Ovary (tissue), 9 donors: Measurements from ENCODE around the gene ASPHD1. TPM values are rescaled to one million over a fixed set of nuclear protein-coding genes. Genes with fewer than 3 reads are reported as not detected.

Experiments used
- DNase-seq, 5 donors: peaks; one replicate each; pipeline ENCODE4 v3.0.0-alpha.2; 2019 to 2020
- H3K27ac ChIP-seq, 2 donors: fragments of 200-600 bp; one replicate each; pipeline versions ENCODE4 v1.5.1 to v1.8.0; 2019 to 2022
- H3K27me3 ChIP-seq: fragments of 200-600 bp; one replicate; pipeline ENCODE4 v1.8.0; 2022
- H3K36me3 ChIP-seq: fragments of 200-600 bp; sonication (generic); one replicate; pipeline ENCODE4 v1.5.1; 2019
- H3K4me1 ChIP-seq: one replicate; pipeline ENCODE4 v1.8.1; 2013; ENCODE audit warnings: mild to moderate bottlenecking, moderate library complexity; ENCODE audit not compliant: insufficient read depth
- H3K4me3 ChIP-seq: fragments of 200-600 bp; sonication (generic); one replicate; pipeline ENCODE4 v1.5.1; 2017
- H3K9me3 ChIP-seq, 2 donors: fragments of 200-600 bp in 1 of 2; sonication (generic) in 1 of 2; one replicate each; pipeline versions ENCODE4 v1.5.1 to v1.8.1; 2013 to 2019; ENCODE audit warnings: mild to moderate bottlenecking in 1 of 2, moderate library complexity in 1 of 2
- CTCF ChIP-seq, 3 donors: fragments of 450-650 bp in 2 of 3; fragments of 200-600 bp in 1 of 3; IDR thresholded peaks; one replicate each; pipeline versions ENCODE4 v1.5.1 to v1.8.0; 2016 to 2022; ENCODE audit warnings: antibody characterized with exemption in 3 of 3, mild to moderate bottlenecking in 1 of 3
- EP300 ChIP-seq: sonication (generic); formaldehyde crosslinking; IDR thresholded peaks from one replicate; pipeline ENCODE4 v1.6.1; 2017; ENCODE audit warnings: antibody characterized with exemption
- POLR2A ChIP-seq: fragments of 450-650 bp; IDR thresholded peaks from one replicate; pipeline ENCODE4 v1.6.1; 2017; ENCODE audit warnings: antibody characterized with exemption, mild to moderate bottlenecking, moderate library complexity
- WGBS, 3 donors: extraction: QIAGEN DNeasy Blood & Tissue Kit in 1 of 3; methylation state at CpG; one replicate each; pipeline versions ENCODE4 v1.1.5 to v1.1.7; 2013 to 2017; 5-methylcytosine and 5-hydroxymethylcytosine counted together
- intact Hi-C, 4 donors: fragments of 100-400 bp; cut with DNase I; formaldehyde crosslinking; loops; one replicate each; pipeline versions ENCODE4 v1.11.0 to v1.15.1; 2022 to 2023
- polyA plus RNA-seq, 2 donors: library from polyadenylated mRNA; stranded (reverse); fragments of 200-250 nt in 1 of 2; fragments of 350-450 nt in 1 of 2; fragmentation: Illumina TruSeq in 1 of 2; extraction: RNeasy Lipid Tissue Mini Kit (QIAGEN cat#74804) in 1 of 2; gene quantifications; one replicate each; pipeline ENCODE4 v1.2.3, GENCODE V29; 2013 to 2014
- total RNA-seq, 7 donors: library from RNA; depleted of rRNA in 2 of 7; stranded (reverse); fragments of >200 nt in 2 of 7; fragmentation: NEBNext Ultra II Directional in 3 of 7; extraction: Animal tissue kit (Norgen Biotek cat#: 25700) in 3 of 7; gene quantifications; one replicate each; pipeline versions ENCODE4 v1.1.0 to v1.2.4, GENCODE V29; 2016 to 2023
- donor health status: DM: no; HTN: no; CAD: no; lungs with moderate emphysema.
- donor health status: DM: no; HTN: no; CAD: no.
- donor health status: Bipolar disorder and iron deficiency.
- donor health status: DM: yes; HTN: yes; CAD: no.
- donor health status: DM: no; HTN: no; CAD: no.
- donor health status: DM: yes; HTN: yes; CAD: no.

ASPHD1 gene
- total and polyA plus RNA-seq, 9 donors, result 0.38 to 7.8 (median 1.2) TPM; not detected in 1

GRCh38 chr16:29876217-29876593 is 24.1 kb upstream of the ASPHD1 start:
- no peak for DNase-seq
- H3K9me3 ChIP-seq, result no peaks in the 10 kb centered on the region
- H3K4me1 ChIP-seq, result no peaks in the 10 kb centered on the region
- H3K27me3 ChIP-seq, result no peaks in the 10 kb centered on the region
- TF ChIP-seq POLR2A (no peak), EP300 (no peak), CTCF (IDR thresholded peaks at IDR 0.05) (no peak)
- no peak overlapping the region for H3K27ac ChIP-seq
- intact Hi-C loops, result no loop called here
- no peak overlapping the region for H3K4me3 ChIP-seq
- no peaks in the 10 kb centered on the region for H3K36me3 ChIP-seq
- 64 to 67% (median 65%) methylated on average over 18 of the region's 18 CpGs for WGBS, 3 donors

- H3K36me3 ChIP-seq, result no peaks in the 10 kb centered on the region
- H3K27me3 ChIP-seq, result no peaks in the 10 kb centered on the region
- H3K4me3 ChIP-seq, result no peak overlapping the region
- 30 to 37% (median 32%) methylated on average over 44 to 45 of the region's 45 CpGs for WGBS, 3 donors
- H3K9me3 ChIP-seq, result no peaks in the 10 kb centered on the region
- DNase-seq, result no peak
- no peak overlapping the region for H3K27ac ChIP-seq
- no peaks in the 10 kb centered on the region for H3K4me1 ChIP-seq
- TF ChIP-seq POLR2A (no peak), CTCF (IDR thresholded peaks at IDR 0.05) (no peak), EP300 (no peak)
- intact Hi-C loops, result no loop called here
Observed at GRCh38 chr16:29876594-29877249, 23.6 kb upstream of the ASPHD1 start.

DNA sequence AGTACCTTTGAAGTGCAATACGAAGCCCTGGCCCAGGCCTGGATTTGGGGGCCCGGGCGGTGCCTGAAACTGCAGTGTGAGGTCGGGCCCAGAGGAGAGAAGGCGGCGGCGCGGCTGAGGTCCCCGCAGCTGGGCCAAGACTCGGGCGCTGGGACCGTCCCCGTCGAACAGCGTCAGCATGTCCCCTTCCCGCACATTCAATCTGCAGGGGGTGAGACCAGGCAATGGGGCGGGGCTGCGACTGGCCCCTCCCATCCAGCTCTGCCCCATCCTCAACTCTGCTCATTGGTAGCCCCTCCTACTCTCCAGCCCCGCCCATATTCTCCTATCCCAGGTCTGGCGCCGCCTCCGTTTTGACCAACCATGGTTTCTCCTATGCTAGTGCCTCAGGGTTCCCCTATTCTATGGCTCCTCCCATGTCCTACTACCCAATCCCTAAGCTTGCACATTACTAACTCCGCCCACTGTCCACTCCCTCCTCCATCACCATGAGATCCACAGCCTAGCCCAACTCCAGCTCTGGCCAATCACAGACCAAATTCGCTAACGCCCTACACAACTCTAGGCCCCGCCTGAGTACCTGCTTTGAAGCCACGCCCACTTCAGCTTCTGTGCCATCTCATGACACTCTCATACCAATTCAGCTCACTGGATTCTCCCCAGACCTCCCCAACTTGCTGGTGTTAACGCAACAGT is 22.9 kb upstream of the ASPHD1 start:
- DNase-seq, result no peak
- Histone ChIP-seq H3K36me3 (no peaks in the 10 kb centered on the region), H3K4me1 (no peaks in the 10 kb centered on the region), H3K9me3 (no peaks in the 10 kb centered on the region), H3K4me3 (no peak overlapping the region), H3K27me3 (no peaks in the 10 kb centered on the region), H3K27ac (no peak overlapping the region)
- TF ChIP-seq CTCF (IDR thresholded peaks at IDR 0.05), result no peak
- no peak for TF ChIP-seq EP300
- no peak for TF ChIP-seq POLR2A
- 41 to 50% (median 43%) methylated on average over 28 of the region's 28 CpGs for WGBS, 3 donors
- intact Hi-C loops, result no loop called here

DNA sequence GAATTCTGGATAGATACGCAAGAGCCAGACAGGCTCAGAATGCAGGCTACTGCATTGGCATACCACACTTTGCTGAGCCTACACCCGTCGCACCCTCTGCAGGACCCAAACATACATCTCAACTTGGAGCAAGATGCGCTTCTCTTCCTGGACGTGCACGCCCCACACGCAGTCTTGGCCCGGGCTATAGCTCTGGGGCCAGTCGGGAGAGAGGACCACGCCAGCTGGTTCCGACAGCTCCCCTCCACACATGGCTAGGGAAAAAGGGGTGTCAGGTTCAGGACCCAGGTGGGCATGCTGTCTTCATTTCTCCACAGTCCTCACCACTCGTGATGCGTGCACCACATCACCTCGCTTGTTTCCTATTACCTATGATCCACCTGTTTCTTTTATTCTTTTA is 22.1 kb upstream of the ASPHD1 start:
- H3K4me3 ChIP-seq, result no peak overlapping the region
- no peaks in the 10 kb centered on the region for H3K27me3 ChIP-seq
- WGBS, 3 donors, result 93 to 94% (median 93%) methylated on average over 14 of the region's 14 CpGs
- intact Hi-C loops, result no loop called here
- no peak for TF ChIP-seq CTCF (IDR thresholded peaks at IDR 0.05)
- no peak for TF ChIP-seq POLR2A
- TF ChIP-seq EP300, result no peak
- H3K9me3 ChIP-seq, result no peaks in the 10 kb centered on the region
- no peak for DNase-seq
- H3K4me1 ChIP-seq, result no peaks in the 10 kb centered on the region
- H3K27ac ChIP-seq, result no peak overlapping the region
- H3K36me3 ChIP-seq, result no peaks in the 10 kb centered on the region
